HPDE6-E6E7 (cell line): ENCODE measurements around the gene ZNF692.
"Not testable (repeated sequence)": the region's sequence is repeated elsewhere in the genome, so short reads cannot be mapped to it uniquely, and the experiment has no call there.

Experiments used
- DNase-seq: peaks from one replicate; pipeline ENCODE4 v3.0.0; 2011; ENCODE audit warnings: missing footprints; ENCODE audit errors: extremely low spot score

ZNF692 gene

DNA sequence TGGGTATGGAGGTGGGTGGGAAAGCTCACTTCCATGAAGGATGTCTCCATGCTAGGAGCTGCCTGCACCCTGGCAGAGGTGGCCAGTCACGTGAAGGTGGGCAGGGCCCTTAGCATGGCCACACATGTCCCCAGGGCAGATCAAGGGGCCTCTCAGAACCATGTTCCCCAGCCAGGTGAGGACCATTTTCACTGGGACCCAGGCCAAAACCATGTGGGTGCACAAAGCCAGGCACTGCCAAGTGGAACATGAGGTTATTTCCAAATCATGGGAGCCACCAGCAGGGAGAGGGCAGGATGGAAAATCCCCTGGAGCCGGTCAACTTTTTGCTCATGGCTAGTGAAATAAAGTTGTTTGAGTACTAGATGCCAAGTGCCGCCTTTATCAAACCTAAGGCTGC is 9.7 kb downstream of the ZNF692 start:
- no peak for DNase-seq

DNA sequence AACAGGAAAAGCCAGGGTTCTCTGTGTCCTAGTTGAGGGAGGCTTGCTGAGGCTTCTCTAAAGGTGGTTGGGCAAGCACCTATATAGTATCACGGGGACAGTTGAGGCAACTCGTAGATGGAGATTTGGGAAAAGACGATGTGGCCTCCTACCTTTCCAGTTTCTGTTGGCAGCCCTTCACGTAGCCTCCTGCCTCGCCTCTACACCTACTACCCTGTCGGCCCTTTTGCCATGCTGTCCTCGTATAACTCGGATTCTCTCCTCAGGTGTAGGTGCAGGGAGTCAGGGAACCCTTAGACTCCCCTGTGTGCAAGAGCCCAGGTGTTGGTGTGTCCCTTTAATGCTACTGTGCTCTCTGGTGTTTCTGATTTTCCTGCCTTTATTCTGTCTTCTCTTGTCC is 10.3 kb downstream of the ZNF692 start:
- no peak for DNase-seq

DNA sequence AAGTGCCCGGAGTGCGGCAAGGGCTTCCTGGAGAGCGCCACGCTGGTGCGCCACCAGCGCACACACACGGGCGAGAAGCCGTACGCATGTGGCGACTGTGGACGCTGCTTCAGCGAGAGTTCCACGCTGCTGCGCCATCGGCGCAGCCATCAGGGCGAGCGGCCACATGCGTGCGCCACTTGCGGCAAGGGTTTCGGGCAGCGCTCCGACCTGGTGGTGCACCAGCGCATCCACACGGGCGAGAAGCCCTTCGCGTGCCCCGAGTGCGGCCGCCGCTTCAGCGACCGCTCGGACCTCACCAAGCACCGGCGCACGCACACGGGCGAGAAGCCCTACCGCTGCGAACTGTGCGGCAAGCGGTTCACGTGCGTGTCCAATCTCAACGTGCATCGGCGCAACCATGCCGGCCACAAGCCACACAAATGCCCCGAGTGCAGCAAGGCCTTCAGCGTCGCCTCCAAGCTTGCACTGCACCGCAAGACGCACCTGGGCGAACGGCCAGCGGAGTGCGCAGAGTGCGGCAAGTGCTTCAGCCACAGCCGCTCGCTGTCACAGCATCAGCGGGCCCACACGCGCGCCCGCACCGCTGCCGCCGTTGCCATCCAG is 10.8 kb downstream of the ZNF692 start:
- no peak for DNase-seq

DNA sequence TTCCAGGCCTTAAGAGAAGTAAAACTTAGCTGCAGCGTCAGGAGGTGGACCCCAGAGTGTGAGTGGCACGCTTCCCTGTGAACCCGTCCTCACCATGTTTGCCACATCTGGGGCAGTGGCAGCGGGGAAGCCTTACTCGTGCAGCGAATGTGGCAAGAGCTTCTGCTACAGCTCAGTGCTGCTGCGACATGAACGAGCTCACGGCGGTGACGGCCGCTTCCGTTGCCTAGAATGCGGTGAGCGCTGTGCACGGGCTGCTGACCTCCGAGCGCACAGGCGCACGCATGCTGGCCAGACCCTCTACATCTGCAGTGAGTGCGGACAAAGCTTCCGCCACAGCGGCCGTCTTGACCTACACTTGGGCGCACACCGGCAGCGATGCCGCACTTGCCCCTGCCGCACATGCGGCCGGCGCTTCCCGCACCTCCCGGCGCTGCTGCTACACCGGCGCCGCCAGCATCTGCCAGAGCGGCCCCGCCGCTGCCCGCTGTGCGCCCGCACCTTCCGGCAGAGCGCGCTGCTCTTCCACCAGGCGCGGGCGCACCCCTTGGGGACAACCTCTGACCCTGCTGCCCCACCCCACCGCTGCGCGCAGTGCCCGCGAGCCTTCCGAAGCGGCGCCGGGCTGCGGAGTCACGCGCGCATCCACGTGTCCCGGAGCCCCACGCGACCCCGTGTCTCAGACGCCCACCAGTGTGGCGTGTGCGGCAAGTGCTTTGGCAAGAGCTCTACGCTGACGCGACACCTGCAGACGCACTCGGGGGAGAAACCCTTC is 11.5 kb downstream of the ZNF692 start:
- no peak for DNase-seq

DNA sequence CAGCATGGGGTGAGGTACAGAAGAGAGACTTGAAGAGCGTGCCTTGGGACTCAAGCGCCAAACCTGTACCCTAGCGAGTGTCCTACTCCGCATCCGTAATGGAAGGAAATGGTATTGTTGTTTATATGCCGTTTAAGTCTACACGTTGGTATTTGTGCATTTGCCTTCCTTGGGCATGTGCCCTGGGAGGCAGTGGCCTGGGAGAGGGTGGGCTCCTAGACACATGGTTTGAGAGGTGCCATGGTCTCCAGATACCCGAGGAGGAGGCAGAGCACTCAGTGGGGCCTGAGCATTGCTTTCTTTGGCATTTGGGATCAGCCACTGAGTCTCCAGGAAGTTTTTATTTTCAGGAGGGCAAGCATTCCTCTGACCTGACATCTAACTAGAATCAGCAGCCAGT is 14.4 kb downstream of the ZNF692 start:
- DNase-seq: no peak

DNA sequence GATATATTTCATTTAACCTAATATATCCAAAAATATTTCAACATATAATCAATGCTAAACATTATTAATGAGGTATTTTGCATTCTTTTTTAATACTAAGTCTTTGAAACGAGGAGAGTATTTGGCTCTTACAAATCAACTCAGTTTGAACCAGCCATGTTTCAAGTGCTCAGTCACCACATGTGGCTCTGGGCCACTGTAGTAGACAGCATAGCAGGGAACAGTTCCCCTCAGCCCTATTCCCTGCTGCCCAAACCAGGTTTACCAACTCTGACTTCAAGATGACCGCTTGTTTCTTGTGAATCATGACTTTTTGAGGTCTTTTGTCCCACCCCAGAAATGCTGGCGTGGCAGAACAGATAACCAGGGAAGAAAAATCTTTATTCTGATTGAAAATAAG is 15.2 kb downstream of the ZNF692 start:
- no peak for DNase-seq

DNA sequence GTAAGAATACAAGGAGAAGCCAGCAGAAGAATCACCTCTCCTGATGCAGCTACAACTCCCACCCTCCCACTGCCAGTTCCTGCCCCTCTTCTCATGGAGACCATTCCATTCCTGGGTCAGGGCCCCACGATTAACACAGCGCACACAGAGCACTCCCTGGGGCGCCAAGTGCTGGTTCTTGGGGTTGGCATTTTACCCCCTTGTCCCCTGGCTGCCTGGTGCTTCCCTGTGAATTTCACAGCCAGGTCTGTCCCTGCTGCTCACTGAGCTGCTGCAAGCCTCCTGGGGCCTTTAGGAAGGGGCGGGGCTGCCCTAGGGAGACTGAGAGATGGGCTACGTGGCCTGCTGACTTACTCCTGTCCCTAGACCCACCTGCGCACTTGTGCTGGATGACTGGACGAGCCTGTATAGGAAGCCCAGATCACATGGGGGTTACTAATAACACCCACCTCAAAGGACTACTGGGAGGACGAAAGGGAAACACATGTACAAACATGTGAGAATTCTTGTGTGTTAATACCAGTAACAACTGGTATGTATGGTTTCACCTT is 16.0 kb downstream of the ZNF692 start:
- DNase-seq: peak; percentile 85

DNA sequence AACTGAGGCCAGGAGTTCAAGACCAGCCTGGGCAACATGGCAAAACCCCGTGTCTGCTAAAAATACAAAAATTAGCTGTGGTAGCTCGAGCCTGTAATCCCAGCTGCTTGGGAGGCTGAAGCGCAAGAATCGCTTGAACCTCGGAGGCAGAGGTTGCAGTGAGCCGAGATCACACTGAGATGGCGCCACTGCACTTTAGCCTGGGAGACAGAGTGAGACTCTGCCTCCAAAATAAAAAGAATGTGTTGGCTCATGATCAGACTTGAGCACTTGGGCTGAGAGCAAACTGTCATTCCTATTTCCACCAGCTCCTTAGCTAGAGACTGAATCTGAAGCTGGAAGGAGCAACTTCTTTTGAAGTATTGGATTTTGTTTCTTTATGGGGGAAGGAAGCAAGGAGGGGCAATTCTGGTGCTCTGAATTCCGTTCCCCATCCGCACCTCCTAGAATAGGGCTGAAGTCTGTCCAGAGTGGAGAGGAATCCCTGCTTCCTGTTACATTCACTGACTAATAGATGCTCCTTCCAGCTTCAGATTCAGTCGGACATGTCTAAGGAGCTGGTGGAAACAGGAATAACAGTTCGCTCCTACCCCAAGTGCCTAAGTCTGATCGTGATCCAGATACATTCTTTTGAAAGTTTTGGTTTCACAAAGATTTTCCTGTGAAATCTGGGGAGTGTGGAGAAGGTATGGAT is 17.0 kb downstream of the ZNF692 start:
- no peak for DNase-seq

DNA sequence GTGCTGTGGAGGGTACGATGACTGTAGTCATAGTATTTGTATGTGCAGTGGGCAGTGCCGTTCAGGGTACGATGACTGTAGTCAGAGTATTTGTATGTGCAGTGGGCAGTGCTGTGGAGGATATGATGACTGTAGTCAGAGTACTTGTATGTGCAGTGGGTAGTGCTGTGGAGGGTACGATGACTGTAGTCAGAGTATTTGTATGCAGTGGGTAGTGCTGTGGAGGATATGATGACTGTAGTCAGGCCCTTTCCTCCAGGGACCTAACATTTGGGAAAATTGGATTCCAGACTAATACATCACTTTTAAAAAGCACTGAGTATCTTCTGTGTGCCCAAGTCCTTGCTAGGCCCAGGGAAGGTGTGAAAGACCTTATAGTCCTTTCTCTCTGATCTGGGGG is 17.9 kb downstream of the ZNF692 start:
- DNase-seq: no peak

DNA sequence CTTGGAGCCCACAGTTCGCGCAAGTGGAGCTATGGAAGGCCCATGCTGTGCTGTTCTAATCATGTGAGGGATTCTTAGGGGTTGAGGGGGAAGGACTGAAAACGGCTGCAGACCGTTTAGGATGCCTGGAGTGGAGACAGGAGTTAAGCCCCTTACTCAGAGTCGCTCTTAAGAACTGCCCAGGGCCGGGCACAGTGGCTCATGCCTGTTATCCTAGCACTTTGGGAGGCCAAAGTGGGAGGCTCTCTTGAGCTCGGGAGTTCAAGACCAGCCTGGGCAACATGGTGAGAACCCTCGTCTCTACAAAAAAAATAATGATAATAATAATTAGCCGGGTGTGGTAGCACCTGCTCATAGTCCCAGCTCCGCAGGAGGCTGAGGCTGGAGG is 19.7 kb downstream of the ZNF692 start:
- DNase-seq: no peak

DNA sequence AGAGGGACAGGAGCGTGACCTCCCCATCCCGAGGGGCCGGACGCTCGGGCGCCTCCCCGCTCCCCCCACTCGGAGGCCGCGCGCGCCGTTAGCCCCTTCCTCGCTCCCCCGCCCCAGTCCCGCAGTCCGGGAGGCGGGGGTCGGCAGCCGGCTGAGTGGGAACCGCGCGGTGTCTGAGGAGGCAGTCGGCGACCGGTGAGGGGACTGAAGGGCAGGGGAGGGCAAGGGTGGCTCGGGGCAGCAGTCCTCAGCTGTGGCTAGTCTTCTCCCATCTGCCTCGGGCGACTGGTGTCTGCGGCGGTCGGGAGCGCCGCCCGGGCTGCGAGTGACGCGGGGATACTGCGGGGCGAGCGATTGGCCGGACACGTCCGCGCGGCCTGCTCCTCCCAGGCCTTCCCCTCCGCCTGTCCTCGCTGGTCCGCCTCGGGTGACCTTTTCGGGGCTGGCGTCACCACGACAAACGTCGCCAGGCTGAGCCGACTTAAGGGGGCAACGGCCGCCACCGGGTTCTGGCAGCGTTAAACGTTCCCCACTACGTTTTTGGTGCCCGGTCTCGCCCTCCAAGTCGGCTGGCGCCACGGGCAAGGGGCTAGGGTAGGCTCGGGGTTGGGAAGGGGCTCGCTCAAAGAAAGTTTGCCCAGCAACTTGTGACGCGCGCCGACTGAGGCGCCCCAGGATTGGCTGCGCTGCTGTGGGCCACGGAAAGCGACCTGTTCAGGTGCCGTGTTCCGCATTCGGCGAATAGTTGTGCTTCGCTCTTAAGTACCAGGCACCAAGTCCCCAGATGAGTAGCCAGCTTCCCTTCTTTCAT is 20.3 kb downstream of the ZNF692 start:
- peak; percentile 79 for DNase-seq

DNA sequence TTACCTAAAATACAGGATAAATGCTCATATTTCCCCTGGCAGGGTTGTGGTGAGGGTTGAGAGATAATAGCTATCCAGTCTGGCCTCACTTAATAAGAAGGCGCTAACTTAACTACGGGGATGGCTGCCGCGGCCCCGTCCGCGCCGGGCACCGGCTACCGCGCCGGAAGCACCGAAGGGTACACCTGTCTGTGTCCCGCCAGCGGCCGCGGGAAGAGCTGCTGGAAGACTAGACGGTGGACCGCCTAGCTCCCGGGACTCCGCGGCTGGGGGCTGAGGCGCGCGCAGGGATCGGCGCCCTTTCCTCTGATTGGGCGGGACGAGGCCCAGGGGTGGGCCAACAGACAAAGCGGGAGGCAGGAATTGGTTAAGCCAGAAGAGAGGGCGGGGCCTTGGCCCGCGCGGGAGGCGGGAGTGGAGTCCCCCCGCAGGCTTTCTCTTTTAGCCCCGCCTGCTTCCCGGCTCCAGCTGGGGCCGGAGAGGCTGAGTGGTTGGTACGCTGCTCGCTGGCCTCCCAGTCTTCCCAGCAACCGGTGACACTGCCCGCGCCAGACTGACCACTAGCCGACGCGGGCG is 21.0 kb downstream of the ZNF692 start, which contains the start of gene ZNF672:
Gene ZNF672 (plus strand): TSS at position 444 of the 576 bp plus-strand sequence. CDS start 9,051 bp downstream, outside the sequence.
- DNase-seq: peak; percentile 96

DNA sequence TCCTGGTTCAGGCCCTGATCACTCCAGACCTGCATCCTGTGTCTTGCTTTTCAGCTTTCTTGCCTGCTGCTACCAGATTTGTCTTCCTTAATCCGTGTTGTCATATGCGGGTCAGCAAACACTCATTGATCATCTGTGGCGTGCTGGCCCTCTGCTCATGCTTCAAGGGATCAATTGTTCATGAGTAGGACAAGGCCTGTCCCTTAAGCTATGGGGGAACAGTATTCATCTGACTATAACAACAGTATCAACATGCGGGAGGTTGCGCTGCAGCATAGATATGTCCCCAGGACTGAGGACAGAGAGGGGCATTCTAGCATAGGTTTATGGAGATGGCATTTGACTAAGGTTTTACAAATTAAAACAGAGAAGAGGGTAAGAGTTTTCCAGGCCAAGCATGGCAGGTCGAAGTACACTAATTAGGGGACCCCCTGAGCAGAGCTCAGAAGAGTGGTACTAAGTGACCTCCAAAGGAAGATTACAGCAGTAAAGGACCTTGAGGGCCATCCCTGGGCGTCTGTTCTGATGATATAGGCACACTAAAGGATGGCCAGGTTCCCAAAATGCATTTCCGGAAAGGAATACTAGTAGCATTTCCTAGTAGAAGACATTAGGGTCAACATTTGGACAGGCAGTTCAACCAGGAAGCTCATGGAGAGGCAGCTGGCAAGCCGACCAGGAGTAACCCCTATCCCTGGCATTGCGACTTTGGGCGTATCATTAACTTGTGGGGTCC is 21.7 kb downstream of the ZNF692 start:
- no peak for DNase-seq

DNA sequence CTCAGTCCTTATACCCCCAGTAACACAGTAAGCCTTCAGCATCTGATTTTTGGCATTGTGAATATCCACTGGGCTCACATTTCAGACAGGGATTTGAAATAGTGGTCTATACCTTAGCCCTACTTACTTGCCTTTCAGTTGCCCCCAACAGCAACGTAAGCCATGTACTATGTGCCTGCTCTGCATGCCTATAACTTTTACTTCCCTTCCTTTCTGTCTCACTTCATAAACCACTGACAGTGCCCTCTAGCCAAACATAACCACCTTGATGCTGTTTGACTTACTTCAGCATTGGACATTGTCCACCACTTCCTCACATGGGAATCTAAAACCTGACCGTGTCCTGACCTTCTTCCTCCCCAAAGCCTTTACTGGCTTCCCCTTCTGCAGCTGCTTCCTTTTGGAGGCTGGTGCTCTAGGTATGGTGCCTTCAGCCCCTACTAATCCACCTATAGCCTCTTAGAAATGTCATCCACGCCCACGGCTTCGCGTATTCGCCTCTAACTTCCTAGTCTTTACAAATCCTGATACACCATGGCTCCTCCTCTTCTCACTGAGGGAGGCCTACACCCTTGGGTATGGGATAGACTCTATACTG is 24.4 kb downstream of the ZNF692 start:
- no peak for DNase-seq

DNA sequence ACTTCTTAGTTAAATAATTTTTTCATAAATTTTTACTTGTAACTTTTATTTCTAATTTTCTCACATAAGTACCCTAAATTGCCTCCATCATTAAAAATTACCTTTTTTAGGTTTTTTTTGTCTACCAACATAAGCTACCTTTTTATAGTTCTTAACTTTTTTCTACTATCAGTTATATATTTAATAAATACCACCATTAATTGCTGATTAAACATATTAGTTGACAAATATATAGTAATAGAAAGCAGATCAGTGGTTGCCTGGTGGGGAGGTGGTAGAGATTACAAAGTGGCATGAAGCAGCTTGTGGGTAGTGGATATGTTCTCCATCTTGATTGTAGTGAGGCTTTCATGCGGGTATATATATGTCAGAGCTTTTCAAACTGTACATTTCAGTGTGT is 27.0 kb downstream of the ZNF692 start:
- DNase-seq: no peak

DNA sequence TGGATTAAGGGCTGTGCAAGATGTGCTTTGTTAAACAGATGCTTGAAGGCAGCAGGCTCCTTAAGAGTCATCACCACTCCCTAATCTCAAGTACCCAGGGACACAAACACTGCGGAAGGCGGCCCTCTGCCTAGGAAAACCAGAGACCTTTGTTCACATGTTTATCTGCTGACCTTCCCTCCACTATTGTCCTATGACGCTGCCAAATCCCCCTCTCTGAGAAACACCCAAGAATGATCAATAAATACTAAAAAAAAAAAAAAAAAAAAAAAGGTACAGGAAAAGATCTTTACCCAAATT is 28.2 kb downstream of the ZNF692 start:
- not testable (repeated sequence) for DNase-seq

DNA sequence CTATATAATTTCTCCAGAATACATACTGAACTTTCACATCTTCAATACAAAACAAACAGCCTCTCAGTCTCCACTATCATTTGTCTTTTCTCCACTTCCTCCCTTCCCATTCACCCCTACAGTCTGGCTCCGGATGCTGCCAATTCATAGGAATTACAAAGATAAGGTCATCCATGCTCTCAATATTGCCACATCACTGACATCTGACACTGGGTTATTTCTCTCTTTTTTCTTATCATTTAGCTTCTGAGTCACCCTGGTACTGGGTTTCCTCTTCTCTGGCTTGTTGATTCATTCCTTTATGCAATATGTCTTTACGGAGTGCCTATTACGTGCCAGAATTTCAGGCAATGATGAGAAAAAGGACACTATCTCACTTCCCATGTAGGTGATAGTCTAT is 30.0 kb downstream of the ZNF692 start:
- DNase-seq: peak; percentile 61

DNA sequence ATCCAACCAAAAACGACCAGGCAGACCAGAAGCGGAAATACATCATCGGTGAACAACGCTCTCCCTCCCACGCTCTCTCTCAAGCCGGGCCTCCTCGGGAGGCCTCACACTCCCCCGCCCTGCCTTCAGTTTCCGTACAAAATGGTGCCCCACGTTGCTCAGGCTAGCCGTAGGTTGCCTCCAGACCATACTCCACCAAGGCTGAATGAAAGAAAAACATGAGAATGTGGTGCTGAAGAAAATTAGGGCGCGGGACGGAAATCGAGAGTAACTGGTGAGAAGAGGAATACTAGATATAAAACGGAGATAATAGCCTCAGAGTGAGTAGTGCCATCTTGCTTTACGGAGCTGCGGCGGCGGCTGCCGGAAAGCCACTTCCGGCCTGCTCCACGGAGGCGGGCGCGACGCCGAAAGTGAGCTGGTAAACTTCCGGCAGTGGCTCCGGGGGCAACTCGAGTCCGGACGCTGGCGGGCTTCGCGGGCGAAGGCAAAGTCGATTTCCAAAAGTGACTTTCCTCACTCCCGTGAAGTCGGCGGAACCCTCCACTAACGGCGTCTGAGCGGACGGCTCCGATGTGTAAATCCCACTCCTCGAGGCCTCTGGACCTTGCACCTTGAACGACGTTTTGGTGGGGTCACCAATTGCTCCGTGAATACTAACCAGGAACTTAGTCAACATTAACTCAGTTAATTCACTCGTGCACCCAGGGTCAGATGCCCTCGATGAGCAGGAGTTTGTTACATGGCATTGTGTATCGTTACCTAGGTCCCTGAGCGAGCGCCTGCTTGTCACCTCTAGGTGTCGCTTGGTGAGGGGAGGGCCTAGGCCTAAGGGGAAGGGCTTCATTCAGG is 32.8 kb downstream of the ZNF692 start, which contains the start of gene SH3BP5L:
Gene SH3BP5L (minus strand): TSS at position 7 of the 852 bp plus-strand sequence. CDS start 980 bp downstream, outside the sequence.
- peak; percentile 99 for DNase-seq

DNA sequence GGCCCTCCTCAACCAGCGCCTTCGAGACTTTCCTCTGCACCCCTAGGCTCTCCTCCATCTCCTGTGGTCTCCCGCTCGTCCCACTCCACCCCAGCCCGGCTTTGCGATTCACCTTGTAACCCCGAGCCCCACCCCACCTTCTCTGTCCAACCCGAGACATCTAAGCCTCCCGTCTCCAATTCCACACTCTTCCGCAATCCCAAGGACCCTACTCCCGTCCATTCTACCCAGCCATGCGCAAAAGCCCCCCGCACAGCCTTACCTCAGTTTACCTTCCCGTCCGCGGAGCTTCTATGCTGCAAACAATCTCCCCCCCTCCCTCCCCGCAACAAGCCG is 33.3 kb downstream of the ZNF692 start:
- no peak for DNase-seq
